GM23338 (cell line): ENCODE measurements around the gene SEC16A. TPM values are rescaled to one million over a fixed set of nuclear protein-coding genes. Genes with fewer than 3 reads are reported as not detected.

Source experiments
- ATAC-seq: fragments of 200-7000 bp; cut with Tn5 transposase; 3 replicates; pipeline ENCODE4 v1.9.1; 2020
- DNase-seq: peaks from one replicate; pipeline ENCODE4 v3.0.0-alpha.2; 2015; ENCODE audit warnings: low spot score
- H2AFZ ChIP-seq: fragments of 200-600 bp; sonication (generic); 2 replicates; pipeline ENCODE4 v1.8.0; 2016; ENCODE audit warnings: antibody characterized with exemption, mild to moderate bottlenecking, moderate library complexity
- H3F3A ChIP-seq: fragments of 200-600 bp; sonication (generic); replicated peaks from 2 replicates; pipeline ENCODE4 v1.8.0; 2017; ENCODE audit warnings: antibody characterized with exemption, mixed run types, low read depth
- H3K27ac ChIP-seq: fragments of 200-600 bp; sonication (generic); 2 replicates; pipeline ENCODE4 v1.6.1; 2016; ENCODE audit warnings: low read depth
- H3K27me3 ChIP-seq: fragments of 200-600 bp; sonication (generic); 2 replicates; pipeline ENCODE4 v1.8.0; 2016; ENCODE audit warnings: mild to moderate bottlenecking, mixed run types, moderate library complexity; ENCODE audit not compliant: insufficient read depth
- H3K36me3 ChIP-seq: fragments of 200-600 bp; sonication (generic); 2 replicates; pipeline ENCODE4 v1.8.0; 2016; ENCODE audit warnings: mild to moderate bottlenecking; ENCODE audit not compliant: insufficient read depth
- H3K4me1 ChIP-seq: fragments of 200-600 bp; sonication (generic); 2 replicates; pipeline ENCODE4 v1.8.0; 2016; ENCODE audit warnings: mild to moderate bottlenecking, moderate library complexity; ENCODE audit not compliant: insufficient read depth
- H3K4me2 ChIP-seq: fragments of 200-600 bp; sonication (generic); 2 replicates; pipeline ENCODE4 v1.7.1; 2017; ENCODE audit warnings: mixed run types
- H3K4me3 ChIP-seq: fragments of 200-600 bp; sonication (generic); 2 replicates; pipeline ENCODE4 v1.6.1; 2016; ENCODE audit warnings: mixed run types
- H3K79me2 ChIP-seq: fragments of 200-600 bp; sonication (generic); replicated peaks from 2 replicates; pipeline ENCODE4 v1.8.0; 2017; ENCODE audit warnings: mild to moderate bottlenecking; ENCODE audit not compliant: insufficient read depth
- H3K9me2 ChIP-seq: fragments of 200-600 bp; sonication (generic); 2 replicates; pipeline ENCODE4 v1.8.0; 2017; ENCODE audit not compliant: insufficient read depth
- H4K20me1 ChIP-seq: fragments of 200-600 bp; sonication (generic); replicated peaks from 2 replicates; pipeline ENCODE4 v1.8.0; 2017; ENCODE audit warnings: mild to moderate bottlenecking; ENCODE audit not compliant: insufficient read depth
- H3K27ac Mint-ChIP-seq: 2 replicates; pipeline ENCODE4 v1.8.0; 2020; ENCODE audit warnings: inconsistent platforms, mild to moderate bottlenecking, moderate library complexity, mixed read lengths
- H3K27me3 Mint-ChIP-seq: 3 replicates; pipeline ENCODE4 v1.8.0; 2022; ENCODE audit warnings: low read depth, mild to moderate bottlenecking, moderate library complexity, mixed read lengths, inconsistent platforms; ENCODE audit not compliant: insufficient read depth, poor library complexity
- H3K36me3 Mint-ChIP-seq: 3 replicates; pipeline ENCODE4 v1.8.0; 2021; ENCODE audit warnings: low read depth, mild to moderate bottlenecking, inconsistent platforms, moderate library complexity, mixed read lengths
- H3K4me1 Mint-ChIP-seq: 3 replicates; pipeline ENCODE4 v1.8.0; 2020; ENCODE audit warnings: mild to moderate bottlenecking, inconsistent platforms, mixed read lengths
- H3K4me3 Mint-ChIP-seq: 3 replicates; pipeline ENCODE4 v1.8.0; 2021; ENCODE audit warnings: moderate library complexity, mild to moderate bottlenecking, inconsistent platforms, mixed read lengths
- H3K9me3 Mint-ChIP-seq: 3 replicates; pipeline ENCODE4 v1.8.0; 2020; ENCODE audit warnings: moderate library complexity, mild to moderate bottlenecking, inconsistent platforms, mixed read lengths
- CREB1 ChIP-seq: fragments of 250-450 bp; sonication (Bioruptor Pico); IDR thresholded peaks from 2 replicates; pipeline ENCODE4 v1.5.0; 2020; ENCODE audit warnings: low read depth, mild to moderate bottlenecking, moderate library complexity
- EZH2 ChIP-seq: fragments of 200-600 bp; sonication (generic); IDR thresholded peaks from one replicate; pipeline ENCODE4 v1.8.0; 2017; ENCODE audit warnings: antibody characterized with exemption, mild to moderate bottlenecking, low read depth; ENCODE audit not compliant: unreplicated experiment
- EZH2phosphoT487 ChIP-seq: fragments of 200-600 bp; sonication (generic); IDR thresholded peaks from one replicate; pipeline ENCODE4 v1.8.1; 2018; ENCODE audit warnings: antibody characterized with exemption; ENCODE audit not compliant: unreplicated experiment
- JUNB ChIP-seq: IDR thresholded peaks from one replicate; pipeline ENCODE4 v1.6.1; 2016; ENCODE audit warnings: antibody characterized with exemption; ENCODE audit not compliant: unreplicated experiment
- POLR2AphosphoS5 ChIP-seq: IDR thresholded peaks from 2 replicates; pipeline ENCODE4 v1.6.1; 2016; ENCODE audit warnings: antibody characterized with exemption, low read depth
- STAT1 ChIP-seq: IDR thresholded peaks from one replicate; pipeline ENCODE4 v1.6.1; 2016; ENCODE audit warnings: antibody characterized with exemption; ENCODE audit not compliant: unreplicated experiment
- ZNF114 ChIP-seq: fragments of 250-450 bp; sonication (Bioruptor Pico); IDR thresholded peaks from 2 replicates; pipeline ENCODE4 v1.5.0; 2020; ENCODE audit warnings: mild to moderate bottlenecking, moderate library complexity
- ZNF331 ChIP-seq: fragments of 250-450 bp; sonication (Bioruptor Pico); IDR thresholded peaks from 2 replicates; pipeline ENCODE4 v1.5.0; 2020; ENCODE audit warnings: low read depth, mild to moderate bottlenecking, moderate library complexity
- polyA plus RNA-seq: library from polyadenylated mRNA; unstranded; fragments of >200 nt; fragmentation: Nextera tagmentation; extraction: Ambion mirVana; gene quantifications from 2 replicates; pipeline ENCODE4 v1.2.1, GENCODE V29; 2016
- total RNA-seq: library from RNA; depleted of rRNA; stranded (reverse); fragments of >200 nt; shearing (Covaris generic); gene quantifications from 2 replicates; pipeline ENCODE4 v1.2.3, GENCODE V29; 2014
- TF ChIP-seq, protein P1 (sequence below): fragments of 250-450 bp; sonication (Bioruptor Pico); IDR thresholded peaks from 2 replicates; pipeline ENCODE4 v1.5.0; 2020; ENCODE audit warnings: mild to moderate bottlenecking, moderate library complexity
- TF ChIP-seq, protein P2 (sequence below), 2 experiments: fragments of 200-600 bp in 1 of 2; sonication (generic) in 1 of 2; conservative IDR thresholded peaks; 2 replicates each; pipeline versions ENCODE4 v1.5.1 to v1.6.1; 2016 to 2017; ENCODE audit warnings: antibody characterized with exemption in 2 of 2, low read depth in 2 of 2, mild to moderate bottlenecking in 2 of 2, moderate library complexity in 1 of 2
- TF ChIP-seq, protein P3 (sequence below): IDR thresholded peaks from one replicate; pipeline ENCODE4 v1.6.1; 2018; ENCODE audit warnings: antibody characterized with exemption; ENCODE audit not compliant: unreplicated experiment

Gene SEC16A
- total and polyA plus RNA-seq, 2 experiments from 2014 or later, result 34.0 to 59.2 TPM

DNA sequence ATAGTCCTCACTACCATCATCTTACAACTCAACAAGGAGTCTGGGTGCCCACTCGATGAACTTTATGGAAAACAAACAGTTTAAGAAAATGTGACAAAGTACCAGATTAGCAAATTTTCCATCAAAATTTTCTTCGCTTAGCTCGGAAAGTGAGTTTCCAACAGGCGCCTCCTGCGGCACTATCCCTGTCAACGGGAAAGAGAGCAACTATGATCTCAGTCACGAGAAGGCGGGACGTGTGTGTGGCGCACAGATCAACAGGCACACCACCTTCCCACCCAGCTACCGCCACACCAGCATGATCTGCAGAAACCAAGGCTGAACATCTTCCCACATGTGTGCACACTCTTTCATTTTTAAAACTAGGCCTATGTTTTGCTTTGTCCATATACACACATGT is 29.5 kb downstream of the SEC16A start:
- no peak for TF ChIP-seq ZNF331 (CRISPR knock-in tag)
- no peak for TF ChIP-seq ZNF114 (CRISPR knock-in tag)
- TF ChIP-seq CREB1 (CRISPR knock-in tag), result no peak
- TF ChIP-seq, protein P1, sequence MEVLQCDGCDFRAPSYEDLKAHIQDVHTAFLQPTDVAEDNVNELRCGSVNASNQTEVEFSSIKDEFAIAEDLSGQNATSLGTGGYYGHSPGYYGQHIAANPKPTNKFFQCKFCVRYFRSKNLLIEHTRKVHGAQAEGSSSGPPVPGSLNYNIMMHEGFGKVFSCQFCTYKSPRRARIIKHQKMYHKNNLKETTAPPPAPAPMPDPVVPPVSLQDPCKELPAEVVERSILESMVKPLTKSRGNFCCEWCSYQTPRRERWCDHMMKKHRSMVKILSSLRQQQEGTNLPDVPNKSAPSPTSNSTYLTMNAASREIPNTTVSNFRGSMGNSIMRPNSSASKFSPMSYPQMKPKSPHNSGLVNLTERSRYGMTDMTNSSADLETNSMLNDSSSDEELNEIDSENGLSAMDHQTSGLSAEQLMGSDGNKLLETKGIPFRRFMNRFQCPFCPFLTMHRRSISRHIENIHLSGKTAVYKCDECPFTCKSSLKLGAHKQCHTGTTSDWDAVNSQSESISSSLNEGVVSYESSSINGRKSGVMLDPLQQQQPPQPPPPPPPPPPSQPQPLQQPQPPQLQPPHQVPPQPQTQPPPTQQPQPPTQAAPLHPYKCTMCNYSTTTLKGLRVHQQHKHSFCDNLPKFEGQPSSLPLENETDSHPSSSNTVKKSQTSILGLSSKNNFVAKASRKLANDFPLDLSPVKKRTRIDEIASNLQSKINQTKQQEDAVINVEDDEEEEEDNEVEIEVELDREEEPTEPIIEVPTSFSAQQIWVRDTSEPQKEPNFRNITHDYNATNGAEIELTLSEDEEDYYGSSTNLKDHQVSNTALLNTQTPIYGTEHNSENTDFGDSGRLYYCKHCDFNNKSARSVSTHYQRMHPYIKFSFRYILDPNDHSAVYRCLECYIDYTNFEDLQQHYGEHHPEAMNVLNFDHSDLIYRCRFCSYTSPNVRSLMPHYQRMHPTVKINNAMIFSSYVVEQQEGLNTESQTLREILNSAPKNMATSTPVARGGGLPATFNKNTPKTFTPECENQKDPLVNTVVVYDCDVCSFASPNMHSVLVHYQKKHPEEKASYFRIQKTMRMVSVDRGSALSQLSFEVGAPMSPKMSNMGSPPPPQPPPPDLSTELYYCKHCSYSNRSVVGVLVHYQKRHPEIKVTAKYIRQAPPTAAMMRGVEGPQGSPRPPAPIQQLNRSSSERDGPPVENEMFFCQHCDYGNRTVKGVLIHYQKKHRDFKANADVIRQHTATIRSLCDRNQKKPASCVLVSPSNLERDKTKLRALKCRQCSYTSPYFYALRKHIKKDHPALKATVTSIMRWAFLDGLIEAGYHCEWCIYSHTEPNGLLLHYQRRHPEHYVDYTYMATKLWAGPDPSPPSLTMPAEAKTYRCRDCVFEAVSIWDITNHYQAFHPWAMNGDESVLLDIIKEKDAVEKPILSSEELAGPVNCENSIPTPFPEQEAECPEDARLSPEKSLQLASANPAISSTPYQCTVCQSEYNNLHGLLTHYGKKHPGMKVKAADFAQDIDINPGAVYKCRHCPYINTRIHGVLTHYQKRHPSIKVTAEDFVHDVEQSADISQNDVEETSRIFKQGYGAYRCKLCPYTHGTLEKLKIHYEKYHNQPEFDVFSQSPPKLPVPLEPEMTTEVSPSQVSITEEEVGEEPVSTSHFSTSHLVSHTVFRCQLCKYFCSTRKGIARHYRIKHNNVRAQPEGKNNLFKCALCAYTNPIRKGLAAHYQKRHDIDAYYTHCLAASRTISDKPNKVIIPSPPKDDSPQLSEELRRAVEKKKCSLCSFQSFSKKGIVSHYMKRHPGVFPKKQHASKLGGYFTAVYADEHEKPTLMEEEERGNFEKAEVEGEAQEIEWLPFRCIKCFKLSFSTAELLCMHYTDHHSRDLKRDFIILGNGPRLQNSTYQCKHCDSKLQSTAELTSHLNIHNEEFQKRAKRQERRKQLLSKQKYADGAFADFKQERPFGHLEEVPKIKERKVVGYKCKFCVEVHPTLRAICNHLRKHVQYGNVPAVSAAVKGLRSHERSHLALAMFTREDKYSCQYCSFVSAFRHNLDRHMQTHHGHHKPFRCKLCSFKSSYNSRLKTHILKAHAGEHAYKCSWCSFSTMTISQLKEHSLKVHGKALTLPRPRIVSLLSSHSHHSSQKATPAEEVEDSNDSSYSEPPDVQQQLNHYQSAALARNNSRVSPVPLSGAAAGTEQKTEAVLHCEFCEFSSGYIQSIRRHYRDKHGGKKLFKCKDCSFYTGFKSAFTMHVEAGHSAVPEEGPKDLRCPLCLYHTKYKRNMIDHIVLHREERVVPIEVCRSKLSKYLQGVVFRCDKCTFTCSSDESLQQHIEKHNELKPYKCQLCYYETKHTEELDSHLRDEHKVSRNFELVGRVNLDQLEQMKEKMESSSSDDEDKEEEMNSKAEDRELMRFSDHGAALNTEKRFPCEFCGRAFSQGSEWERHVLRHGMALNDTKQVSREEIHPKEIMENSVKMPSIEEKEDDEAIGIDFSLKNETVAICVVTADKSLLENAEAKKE (CRISPR knock-in tag), result no peak
- no peak for TF ChIP-seq STAT1
- TF ChIP-seq EZH2phosphoT487, result no peak
- no peak for TF ChIP-seq EZH2
- TF ChIP-seq POLR2AphosphoS5, result no peak
- TF ChIP-seq, protein P2, sequence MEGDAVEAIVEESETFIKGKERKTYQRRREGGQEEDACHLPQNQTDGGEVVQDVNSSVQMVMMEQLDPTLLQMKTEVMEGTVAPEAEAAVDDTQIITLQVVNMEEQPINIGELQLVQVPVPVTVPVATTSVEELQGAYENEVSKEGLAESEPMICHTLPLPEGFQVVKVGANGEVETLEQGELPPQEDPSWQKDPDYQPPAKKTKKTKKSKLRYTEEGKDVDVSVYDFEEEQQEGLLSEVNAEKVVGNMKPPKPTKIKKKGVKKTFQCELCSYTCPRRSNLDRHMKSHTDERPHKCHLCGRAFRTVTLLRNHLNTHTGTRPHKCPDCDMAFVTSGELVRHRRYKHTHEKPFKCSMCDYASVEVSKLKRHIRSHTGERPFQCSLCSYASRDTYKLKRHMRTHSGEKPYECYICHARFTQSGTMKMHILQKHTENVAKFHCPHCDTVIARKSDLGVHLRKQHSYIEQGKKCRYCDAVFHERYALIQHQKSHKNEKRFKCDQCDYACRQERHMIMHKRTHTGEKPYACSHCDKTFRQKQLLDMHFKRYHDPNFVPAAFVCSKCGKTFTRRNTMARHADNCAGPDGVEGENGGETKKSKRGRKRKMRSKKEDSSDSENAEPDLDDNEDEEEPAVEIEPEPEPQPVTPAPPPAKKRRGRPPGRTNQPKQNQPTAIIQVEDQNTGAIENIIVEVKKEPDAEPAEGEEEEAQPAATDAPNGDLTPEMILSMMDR (conservative IDR thresholded peaks at IDR 0.05; ENCODE audit: low read depth in 2 of 2), result no peak
- TF ChIP-seq, protein P3, sequence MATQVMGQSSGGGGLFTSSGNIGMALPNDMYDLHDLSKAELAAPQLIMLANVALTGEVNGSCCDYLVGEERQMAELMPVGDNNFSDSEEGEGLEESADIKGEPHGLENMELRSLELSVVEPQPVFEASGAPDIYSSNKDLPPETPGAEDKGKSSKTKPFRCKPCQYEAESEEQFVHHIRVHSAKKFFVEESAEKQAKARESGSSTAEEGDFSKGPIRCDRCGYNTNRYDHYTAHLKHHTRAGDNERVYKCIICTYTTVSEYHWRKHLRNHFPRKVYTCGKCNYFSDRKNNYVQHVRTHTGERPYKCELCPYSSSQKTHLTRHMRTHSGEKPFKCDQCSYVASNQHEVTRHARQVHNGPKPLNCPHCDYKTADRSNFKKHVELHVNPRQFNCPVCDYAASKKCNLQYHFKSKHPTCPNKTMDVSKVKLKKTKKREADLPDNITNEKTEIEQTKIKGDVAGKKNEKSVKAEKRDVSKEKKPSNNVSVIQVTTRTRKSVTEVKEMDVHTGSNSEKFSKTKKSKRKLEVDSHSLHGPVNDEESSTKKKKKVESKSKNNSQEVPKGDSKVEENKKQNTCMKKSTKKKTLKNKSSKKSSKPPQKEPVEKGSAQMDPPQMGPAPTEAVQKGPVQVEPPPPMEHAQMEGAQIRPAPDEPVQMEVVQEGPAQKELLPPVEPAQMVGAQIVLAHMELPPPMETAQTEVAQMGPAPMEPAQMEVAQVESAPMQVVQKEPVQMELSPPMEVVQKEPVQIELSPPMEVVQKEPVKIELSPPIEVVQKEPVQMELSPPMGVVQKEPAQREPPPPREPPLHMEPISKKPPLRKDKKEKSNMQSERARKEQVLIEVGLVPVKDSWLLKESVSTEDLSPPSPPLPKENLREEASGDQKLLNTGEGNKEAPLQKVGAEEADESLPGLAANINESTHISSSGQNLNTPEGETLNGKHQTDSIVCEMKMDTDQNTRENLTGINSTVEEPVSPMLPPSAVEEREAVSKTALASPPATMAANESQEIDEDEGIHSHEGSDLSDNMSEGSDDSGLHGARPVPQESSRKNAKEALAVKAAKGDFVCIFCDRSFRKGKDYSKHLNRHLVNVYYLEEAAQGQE, result no peak
- TF ChIP-seq JUNB, result no peak
- Histone ChIP-seq H3K4me1 (no peaks in the 10 kb centered on the region), H4K20me1 (peaks cover 3% of the 10 kb centered on the region; the same call in 1 of the 2 replicates), H3F3A (0 out of 2 replicates have a peak, but pooled peaks cover 7% of the 10 kb centered on the region), H3K27me3 (no peaks in the 10 kb centered on the region), H3K9me2 (no peaks in the 10 kb centered on the region), H3K36me3 (peaks cover 17% of the 10 kb centered on the region), H3K27ac (no peak overlapping the region), H3K4me2 (no peak overlapping the region), H3K4me3 (no peak overlapping the region), H2AFZ (no peak overlapping the region), H3K79me2 (no peaks in the 10 kb centered on the region; the same call in 1 of the 2 replicates)
- ATAC-seq (no peak), DNase-seq (no peak)
- Mint-ChIP-seq H3K4me3 (no peak overlapping the region), H3K36me3 (peaks cover 83% of the 10 kb centered on the region), H3K9me3 (peaks cover 4% of the 10 kb centered on the region; the same call in 2 of the 3 replicates), H3K27me3 (peaks cover 10% of the 10 kb centered on the region), H3K4me1 (no peaks in the 10 kb centered on the region), H3K27ac (no peak overlapping the region)
